Measurements from ENCODE around the gene LIN7C. TPM values are rescaled to one million over a fixed set of nuclear protein-coding genes. Genes with fewer than 3 reads are reported as not detected.
"Not testable (repeated sequence)": the region's sequence is repeated elsewhere in the genome, so short reads cannot be mapped to it uniquely, and the experiment has no call there.

The LIN7C gene
- total RNA-seq, 2 donors from 2014 or later: 20.4 to 20.9 TPM

DNA sequence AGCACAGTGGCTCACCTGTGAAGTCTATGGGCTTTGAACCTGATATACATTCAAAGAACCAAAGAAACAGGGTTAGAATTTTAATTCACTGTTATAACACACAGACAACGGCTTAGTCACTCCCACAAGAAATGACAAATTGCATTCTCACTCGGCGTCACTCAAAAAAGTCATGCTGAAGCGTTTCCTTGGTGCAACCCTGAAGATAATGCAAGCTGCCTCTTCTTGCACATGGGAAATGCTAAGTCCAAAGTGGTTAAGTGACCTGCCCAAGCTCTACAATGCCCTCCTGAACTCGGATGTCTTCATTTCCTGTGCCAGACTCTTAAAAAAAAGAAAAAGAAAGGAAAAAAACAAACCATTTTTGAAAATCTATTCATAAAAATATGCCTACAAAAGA is 44.0 kb downstream of the LIN7C start:
- no peaks in the 10 kb centered on the region for H3K4me1 Mint-ChIP-seq
- H3K4me3 Mint-ChIP-seq: no peak overlapping the region
- no peaks in the 10 kb centered on the region for H3K9me3 ChIP-seq (ENCODE audit: control insufficient read depth, low read length, poor library complexity, severe bottlenecking)
- ATAC-seq (no peak), DNase-seq (no peak)
- peaks cover 8% of the 10 kb centered on the region for H3K27me3 Mint-ChIP-seq
- peak overlapping the region; percentile 4 for H3K27ac Mint-ChIP-seq
- H3K36me3 Mint-ChIP-seq (ENCODE audit: low read depth): no peaks in the 10 kb centered on the region

- Mint-ChIP-seq H3K4me3 (no peak overlapping the region), H3K27me3 (peaks cover 8% of the 10 kb centered on the region), H3K27ac (no peak overlapping the region)
These were observed 46.2 kb downstream of the LIN7C start for GRCh38 chr11:27460158-27460978.

DNA sequence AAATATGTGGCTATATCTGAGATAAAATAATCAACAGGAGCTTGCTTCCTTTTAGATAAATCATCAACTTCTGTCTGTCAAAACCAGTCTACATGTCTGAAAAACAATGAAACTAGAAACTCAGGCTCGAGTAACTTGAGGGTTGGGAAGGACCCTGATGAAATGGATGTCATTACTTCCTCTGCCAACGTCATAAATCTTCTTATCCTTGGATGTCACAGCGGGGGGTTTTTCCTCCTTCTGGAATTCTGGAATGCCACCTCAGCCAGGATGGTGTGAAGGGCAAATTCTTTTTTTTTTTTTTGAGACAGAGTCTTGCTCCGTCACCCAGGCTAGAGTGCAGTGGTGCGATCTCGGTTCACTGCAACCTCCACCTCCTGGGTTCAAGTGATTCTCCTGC is 47.4 kb downstream of the LIN7C start:
- no peak overlapping the region for H3K4me3 Mint-ChIP-seq
- ATAC-seq (no peak), DNase-seq (no peak)
- H3K4me1 Mint-ChIP-seq: no peaks in the 10 kb centered on the region
- H3K27ac Mint-ChIP-seq: no peak overlapping the region
- H3K27me3 Mint-ChIP-seq: peaks cover 13% of the 10 kb centered on the region
- H3K9me3 ChIP-seq (ENCODE audit: control insufficient read depth, low read length, poor library complexity, severe bottlenecking): no peaks in the 10 kb centered on the region
- H3K36me3 Mint-ChIP-seq (ENCODE audit: low read depth): no peaks in the 10 kb centered on the region

More at GRCh38 chr11:27460158-27460978, 46.2 kb downstream of the LIN7C start:
- Mint-ChIP-seq H3K36me3 (ENCODE audit: low read depth) (no peaks in the 10 kb centered on the region), H3K4me1 (no peaks in the 10 kb centered on the region)
- no peaks in the 10 kb centered on the region for H3K9me3 ChIP-seq (ENCODE audit: control insufficient read depth, low read length, poor library complexity, severe bottlenecking)
- ATAC-seq (no peak), DNase-seq (no peak)

DNA sequence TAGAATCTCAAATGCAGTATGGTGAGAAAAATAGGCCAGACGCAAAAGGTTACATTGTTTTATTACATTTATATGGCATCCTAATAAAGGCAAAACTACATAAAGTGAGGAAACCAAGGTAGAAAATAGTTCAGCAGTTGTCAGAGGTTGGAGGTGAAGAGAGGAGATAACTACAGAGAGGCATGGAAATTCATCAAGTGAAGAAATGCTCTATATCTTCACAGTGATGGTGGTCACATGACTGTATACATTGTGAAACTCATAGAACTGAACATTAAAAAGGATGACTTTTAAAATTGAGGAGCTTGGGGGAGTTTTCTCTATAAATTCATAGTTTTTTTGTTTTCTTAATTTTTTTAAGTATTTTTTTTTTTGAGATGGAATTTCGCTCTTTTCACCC is 48.4 kb downstream of the LIN7C start:
- Mint-ChIP-seq H3K36me3 (ENCODE audit: low read depth) (no peaks in the 10 kb centered on the region), H3K4me3 (no peak overlapping the region), H3K4me1 (no peaks in the 10 kb centered on the region), H3K27me3 (peaks cover 13% of the 10 kb centered on the region), H3K27ac (no peak overlapping the region)
- ATAC-seq: no peak
- no peaks in the 10 kb centered on the region for H3K9me3 ChIP-seq (ENCODE audit: control insufficient read depth, low read length, poor library complexity, severe bottlenecking)
- no peak for DNase-seq

- DNase-seq: no peak
- Mint-ChIP-seq H3K36me3 (ENCODE audit: low read depth) (no peaks in the 10 kb centered on the region), H3K27ac (no peak overlapping the region), H3K4me3 (no peak overlapping the region), H3K4me1 (no peaks in the 10 kb centered on the region), H3K27me3 (peaks cover 13% of the 10 kb centered on the region)
- no peak for ATAC-seq
- H3K9me3 ChIP-seq (ENCODE audit: control insufficient read depth, low read length, poor library complexity, severe bottlenecking): no peaks in the 10 kb centered on the region
These were observed 49.7 kb downstream of the LIN7C start for GRCh38 chr11:27456795-27457329.

DNA sequence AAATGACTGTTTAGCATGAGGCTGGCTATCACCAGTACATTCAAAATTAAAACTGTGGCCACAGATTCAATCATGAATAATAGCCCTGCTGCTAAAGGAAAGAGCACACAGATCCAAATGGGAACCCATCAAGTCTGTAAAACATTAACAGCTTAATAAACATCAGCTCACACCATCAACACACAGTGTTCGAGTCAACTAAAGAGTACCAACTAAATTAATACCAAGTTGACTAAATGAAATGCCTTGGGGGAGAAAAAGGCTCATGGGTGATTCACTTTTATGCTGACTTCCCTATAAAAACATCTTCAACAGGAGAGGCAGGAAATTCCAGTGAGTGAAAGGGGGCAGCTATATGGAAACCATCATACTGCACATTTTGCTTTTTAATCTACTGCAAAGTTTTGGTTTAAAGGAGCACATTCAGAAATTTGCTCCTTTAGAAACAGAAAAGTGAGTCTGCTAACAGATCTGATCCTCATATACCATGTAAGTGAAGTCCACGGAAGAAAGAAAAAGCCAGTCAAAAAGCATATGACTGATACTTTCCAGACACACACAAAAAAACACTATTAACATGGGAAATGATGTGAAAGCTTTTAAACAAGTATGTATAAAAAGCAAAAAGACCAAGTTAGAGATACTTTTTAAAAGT is 50.3 kb downstream of the LIN7C start:
- H3K4me3 Mint-ChIP-seq: no peak overlapping the region
- H3K9me3 ChIP-seq (ENCODE audit: control insufficient read depth, low read length, poor library complexity, severe bottlenecking): no peaks in the 10 kb centered on the region
- H3K27ac Mint-ChIP-seq: no peak overlapping the region
- no peaks in the 10 kb centered on the region for H3K36me3 Mint-ChIP-seq (ENCODE audit: low read depth)
- H3K27me3 Mint-ChIP-seq: peaks cover 13% of the 10 kb centered on the region
- H3K4me1 Mint-ChIP-seq: no peaks in the 10 kb centered on the region
- no peak for ATAC-seq
- DNase-seq: no peak

- no peak overlapping the region for H3K27ac Mint-ChIP-seq
- no peaks in the 10 kb centered on the region for H3K9me3 ChIP-seq (ENCODE audit: control insufficient read depth, low read length, poor library complexity, severe bottlenecking)
- H3K4me1 Mint-ChIP-seq: no peaks in the 10 kb centered on the region
- DNase-seq (no peak), ATAC-seq (no peak)
- H3K4me3 Mint-ChIP-seq: no peak overlapping the region
- H3K27me3 Mint-ChIP-seq: peaks cover 13% of the 10 kb centered on the region
- no peaks in the 10 kb centered on the region for H3K36me3 Mint-ChIP-seq (ENCODE audit: low read depth)
These were observed 50.9 kb downstream of the LIN7C start for GRCh38 chr11:27455667-27456066.

DNA sequence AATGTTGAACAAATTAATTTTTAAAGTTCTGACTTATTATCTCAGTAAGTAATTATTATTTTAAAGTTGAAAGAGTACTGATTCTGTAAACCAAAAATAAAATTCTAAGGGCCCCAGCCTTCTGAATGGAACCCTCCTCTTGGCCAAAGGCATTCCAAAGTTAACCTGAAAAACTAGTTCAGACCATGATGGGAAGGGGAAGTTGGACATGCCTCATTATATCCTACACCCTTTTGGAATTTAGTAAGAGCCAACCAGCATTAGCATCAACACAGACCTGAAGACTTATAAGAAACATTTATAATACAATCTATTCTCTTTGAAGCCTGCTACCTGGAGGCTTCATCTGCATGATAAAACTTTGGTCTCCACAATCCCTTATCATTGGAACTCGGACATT is 52.9 kb downstream of the LIN7C start:
- DNase-seq (no peak), ATAC-seq (no peak)
- Mint-ChIP-seq H3K27ac (no peak overlapping the region), H3K4me3 (no peak overlapping the region), H3K36me3 (ENCODE audit: low read depth) (no peaks in the 10 kb centered on the region), H3K27me3 (peaks cover 13% of the 10 kb centered on the region), H3K4me1 (no peaks in the 10 kb centered on the region)
- H3K9me3 ChIP-seq (ENCODE audit: control insufficient read depth, low read length, poor library complexity, severe bottlenecking): no peaks in the 10 kb centered on the region

DNA sequence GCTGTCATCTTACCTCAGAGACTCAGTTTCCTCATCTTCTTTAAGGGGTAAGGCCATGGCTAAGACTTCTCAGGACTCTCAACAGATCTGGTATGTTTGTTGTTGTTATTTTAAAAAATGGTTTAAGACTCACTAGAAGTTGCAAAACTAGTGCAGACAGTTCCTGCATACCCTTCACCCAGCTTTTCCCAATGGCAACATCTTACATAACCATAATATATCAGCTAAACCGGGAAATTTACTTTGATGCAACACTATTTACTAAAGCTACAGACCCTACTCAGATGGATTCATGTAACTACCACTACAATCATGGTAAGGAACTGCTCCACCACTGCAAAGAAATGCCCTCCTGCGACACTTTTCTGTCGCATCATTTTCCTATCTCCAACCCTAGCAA is 54.4 kb downstream of the LIN7C start:
- no peaks in the 10 kb centered on the region for H3K4me1 Mint-ChIP-seq
- H3K4me3 Mint-ChIP-seq: no peak overlapping the region
- H3K27me3 Mint-ChIP-seq: peaks cover 13% of the 10 kb centered on the region
- DNase-seq: no peak
- no peak for ATAC-seq
- no peaks in the 10 kb centered on the region for H3K9me3 ChIP-seq (ENCODE audit: control insufficient read depth, low read length, poor library complexity, severe bottlenecking)
- H3K36me3 Mint-ChIP-seq (ENCODE audit: low read depth): no peaks in the 10 kb centered on the region
- no peak overlapping the region for H3K27ac Mint-ChIP-seq

- DNase-seq: no peak
- Mint-ChIP-seq H3K27me3 (peaks cover 13% of the 10 kb centered on the region), H3K27ac (no peak overlapping the region), H3K4me1 (no peaks in the 10 kb centered on the region), H3K36me3 (ENCODE audit: low read depth) (no peaks in the 10 kb centered on the region), H3K4me3 (no peak overlapping the region)
- ATAC-seq: no peak
- no peaks in the 10 kb centered on the region for H3K9me3 ChIP-seq (ENCODE audit: control insufficient read depth, low read length, poor library complexity, severe bottlenecking)
These were observed 55.2 kb downstream of the LIN7C start for GRCh38 chr11:27451244-27451965.

GRCh38 chr11:27448184-27448540 is 58.4 kb downstream of the LIN7C start:
- H3K27ac Mint-ChIP-seq; H3K9me3 ChIP-seq (ENCODE audit: control insufficient read depth, low read length, poor library complexity, severe bottlenecking); H3K4me1 Mint-ChIP-seq; H3K27me3 Mint-ChIP-seq; ATAC-seq; H3K36me3 Mint-ChIP-seq (ENCODE audit: low read depth); DNase-seq; H3K4me3 Mint-ChIP-seq: not testable (repeated sequence)

- Mint-ChIP-seq H3K4me1 (no peaks in the 10 kb centered on the region), H3K4me3 (no peak overlapping the region), H3K27me3 (peaks cover 11% of the 10 kb centered on the region), H3K36me3 (ENCODE audit: low read depth) (no peaks in the 10 kb centered on the region), H3K27ac (no peak overlapping the region)
- ATAC-seq (no peak), DNase-seq (no peak)
- no peaks in the 10 kb centered on the region for H3K9me3 ChIP-seq (ENCODE audit: control insufficient read depth, low read length, poor library complexity, severe bottlenecking)
These were observed 59.0 kb downstream of the LIN7C start for GRCh38 chr11:27447288-27448183.

Measured in T-helper 17 cell (primary cell).